ENCODE data around the gene TBC1D23.

GRCh38 chr3:100228247-100228646 is 32.5 kb upstream of the TBC1D23 start:
- TF ChIP-seq MED1 (CRISPR knock-in tag; IDR thresholded peaks at IDR 0.05; ENCODE audit: borderline replicate concordance) = no peak
- no peak for TF ChIP-seq TAF7 (tag; IDR thresholded peaks at IDR 0.05)
- TF ChIP-seq FOXA1 (IDR thresholded peaks at IDR 0.05; ENCODE audit: borderline replicate concordance) = no peak
- TF ChIP-seq RCOR1 (IDR thresholded peaks at IDR 0.05; ENCODE audit: borderline replicate concordance in 1 of 2, low read depth in 2 of 2, low read length in 2 of 2) = no peak
- no peak for TF ChIP-seq BHLHE40 (IDR thresholded peaks at IDR 0.05; ENCODE audit: low read length)
- no peak for TF ChIP-seq TOE1 (IDR thresholded peaks at IDR 0.05; ENCODE audit: borderline replicate concordance)
- no peak for TF ChIP-seq TOE1 (CRISPR knock-in tag; IDR thresholded peaks at IDR 0.05; ENCODE audit: borderline replicate concordance, low read depth)
- no peak for TF ChIP-seq CTCF (IDR thresholded peaks at IDR 0.05 in 2 of 3, conservative IDR thresholded peaks at IDR 0.05 in 1 of 3; ENCODE audit: insufficient read depth in 2 of 3, low read depth in 1 of 3, low read length in 3 of 3)
- TF ChIP-seq RERE (CRISPR knock-in tag; IDR thresholded peaks at IDR 0.05; ENCODE audit: borderline replicate concordance) = no peak
- no peak for TF ChIP-seq MAFK (IDR thresholded peaks at IDR 0.05; ENCODE audit: low read length)
- no peak for TF ChIP-seq ZZZ3 (IDR thresholded peaks at IDR 0.05)
- no peak for TF ChIP-seq THRA (IDR thresholded peaks at IDR 0.05)
- no peak for TF ChIP-seq RBM25 (IDR thresholded peaks at IDR 0.05; ENCODE audit: low read depth, low read length, severe bottlenecking)
- TF ChIP-seq ETV6 (IDR thresholded peaks at IDR 0.05; ENCODE audit: borderline replicate concordance in 1 of 2, low read depth in 2 of 2, low read length in 1 of 2) = no peak
- no peak for TF ChIP-seq ETV6 (CRISPR knock-in tag; IDR thresholded peaks at IDR 0.05; ENCODE audit: borderline replicate concordance)

Measured in K562 (cell line).